Liver (tissue), 3 donors: Measurements from ENCODE around the gene ANKEF1.
"Not testable (repeated sequence)": the region's sequence is repeated elsewhere in the genome, so short reads cannot be mapped to it uniquely, and the experiment has no call there.

Experiments used
- CTCF ChIP-seq: fragments of 150-350 bp; IDR thresholded peaks from 2 replicates; pipeline ENCODE4 v1.5.1; 2017; ENCODE audit warnings: improper control_type of control experiment, low read depth, low read length; ENCODE audit not compliant: missing input control
- EGR1 ChIP-seq, 2 donors: IDR thresholded peaks; 2 replicates each; pipeline ENCODE4 v1.6.1; 2016 to 2018; ENCODE audit warnings: antibody characterized with exemption in 2 of 2, low read depth in 2 of 2
- FOXA1 ChIP-seq: IDR thresholded peaks from 2 replicates; pipeline ENCODE4 v1.6.1; 2016; ENCODE audit warnings: antibody characterized with exemption
- RAD21 ChIP-seq, 2 donors: IDR thresholded peaks; 2 replicates each; pipeline ENCODE4 v1.6.1; 2016; ENCODE audit warnings: antibody characterized with exemption in 2 of 2, mild to moderate bottlenecking in 2 of 2
- YY1 ChIP-seq: IDR thresholded peaks from 2 replicates; pipeline ENCODE4 v1.6.1; 2016; ENCODE audit warnings: antibody characterized with exemption, mild to moderate bottlenecking
- ZBTB33 ChIP-seq: IDR thresholded peaks from 2 replicates; pipeline ENCODE4 v1.6.1; 2016; ENCODE audit warnings: antibody characterized with exemption
- TF ChIP-seq, protein P1 (sequence below): IDR thresholded peaks from 2 replicates; pipeline ENCODE4 v1.6.1; 2016; ENCODE audit warnings: antibody characterized with exemption
- TF ChIP-seq, protein P2 (sequence below): IDR thresholded peaks from 2 replicates; pipeline ENCODE4 v1.6.1; 2016; ENCODE audit warnings: antibody characterized with exemption, mild to moderate bottlenecking
- TF ChIP-seq, protein P3 (sequence below): IDR thresholded peaks from 2 replicates; pipeline ENCODE4 v1.6.1; 2016; ENCODE audit warnings: antibody characterized with exemption
- donor health status: healthy.
- donor health status: healthy.

DNA sequence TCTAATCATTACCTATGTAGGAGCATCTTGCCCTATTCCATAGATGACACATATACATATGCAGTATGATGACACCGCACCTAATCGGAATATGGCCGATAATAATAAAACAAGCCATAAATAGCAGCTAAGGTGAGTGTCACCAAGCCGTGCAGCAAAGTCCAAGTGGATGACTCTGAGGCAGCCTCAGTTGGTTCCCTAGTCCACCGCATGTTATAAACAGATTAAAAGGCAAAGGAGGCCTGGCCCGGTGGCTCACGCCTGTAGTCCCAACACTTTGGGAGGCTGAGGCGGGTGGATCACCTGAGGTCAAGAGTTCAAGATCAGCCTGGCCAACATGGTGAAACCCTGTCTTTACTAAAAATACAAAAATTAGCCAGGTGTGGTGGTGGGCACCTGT, 1.5 kb downstream of the ANKEF1 start:
- TF ChIP-seq CTCF; YY1; EGR1 (IDR thresholded peaks at IDR 0.05; ENCODE audit: low read depth in 2 of 2); FOXA1; RAD21 (IDR thresholded peaks at IDR 0.05); ZBTB33: not testable (repeated sequence)
- TF ChIP-seq, protein P1, sequence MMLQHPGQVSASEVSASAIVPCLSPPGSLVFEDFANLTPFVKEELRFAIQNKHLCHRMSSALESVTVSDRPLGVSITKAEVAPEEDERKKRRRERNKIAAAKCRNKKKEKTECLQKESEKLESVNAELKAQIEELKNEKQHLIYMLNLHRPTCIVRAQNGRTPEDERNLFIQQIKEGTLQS, result not testable (repeated sequence)
- TF ChIP-seq, protein P2, sequence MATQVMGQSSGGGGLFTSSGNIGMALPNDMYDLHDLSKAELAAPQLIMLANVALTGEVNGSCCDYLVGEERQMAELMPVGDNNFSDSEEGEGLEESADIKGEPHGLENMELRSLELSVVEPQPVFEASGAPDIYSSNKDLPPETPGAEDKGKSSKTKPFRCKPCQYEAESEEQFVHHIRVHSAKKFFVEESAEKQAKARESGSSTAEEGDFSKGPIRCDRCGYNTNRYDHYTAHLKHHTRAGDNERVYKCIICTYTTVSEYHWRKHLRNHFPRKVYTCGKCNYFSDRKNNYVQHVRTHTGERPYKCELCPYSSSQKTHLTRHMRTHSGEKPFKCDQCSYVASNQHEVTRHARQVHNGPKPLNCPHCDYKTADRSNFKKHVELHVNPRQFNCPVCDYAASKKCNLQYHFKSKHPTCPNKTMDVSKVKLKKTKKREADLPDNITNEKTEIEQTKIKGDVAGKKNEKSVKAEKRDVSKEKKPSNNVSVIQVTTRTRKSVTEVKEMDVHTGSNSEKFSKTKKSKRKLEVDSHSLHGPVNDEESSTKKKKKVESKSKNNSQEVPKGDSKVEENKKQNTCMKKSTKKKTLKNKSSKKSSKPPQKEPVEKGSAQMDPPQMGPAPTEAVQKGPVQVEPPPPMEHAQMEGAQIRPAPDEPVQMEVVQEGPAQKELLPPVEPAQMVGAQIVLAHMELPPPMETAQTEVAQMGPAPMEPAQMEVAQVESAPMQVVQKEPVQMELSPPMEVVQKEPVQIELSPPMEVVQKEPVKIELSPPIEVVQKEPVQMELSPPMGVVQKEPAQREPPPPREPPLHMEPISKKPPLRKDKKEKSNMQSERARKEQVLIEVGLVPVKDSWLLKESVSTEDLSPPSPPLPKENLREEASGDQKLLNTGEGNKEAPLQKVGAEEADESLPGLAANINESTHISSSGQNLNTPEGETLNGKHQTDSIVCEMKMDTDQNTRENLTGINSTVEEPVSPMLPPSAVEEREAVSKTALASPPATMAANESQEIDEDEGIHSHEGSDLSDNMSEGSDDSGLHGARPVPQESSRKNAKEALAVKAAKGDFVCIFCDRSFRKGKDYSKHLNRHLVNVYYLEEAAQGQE, result not testable (repeated sequence)
- TF ChIP-seq, protein P3, sequence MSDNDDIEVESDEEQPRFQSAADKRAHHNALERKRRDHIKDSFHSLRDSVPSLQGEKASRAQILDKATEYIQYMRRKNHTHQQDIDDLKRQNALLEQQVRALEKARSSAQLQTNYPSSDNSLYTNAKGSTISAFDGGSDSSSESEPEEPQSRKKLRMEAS, result not testable (repeated sequence)
